Measurements from ENCODE around the gene PDE10A.

GRCh38 chr6:165652766-165653165 lies 10.3 kb downstream of the PDE10A start:
- TF ChIP-seq POLR2AphosphoS5 (IDR thresholded peaks at IDR 0.05) (no peak), CTCF (IDR thresholded peaks at IDR 0.05) (no peak), POLR2A (IDR thresholded peaks at IDR 0.05) (no peak), EP300 (IDR thresholded peaks at IDR 0.05) (no peak)

Measured in suprapubic skin (tissue), 4 donors.